H9 (cell line): Measurements from ENCODE around the gene MAPT. TPM values are rescaled to one million over a fixed set of nuclear protein-coding genes. Genes with fewer than 3 reads are reported as not detected.

Experiments used
- DNase-seq: peaks from one replicate; pipeline ENCODE4 v3.0.0-alpha.2; 2017
- H2AFZ ChIP-seq: one replicate; pipeline ENCODE4 v1.6.1; 2013; ENCODE audit warnings: mild to moderate bottlenecking, low read length, control low read depth, moderate library complexity
- H2AK5ac ChIP-seq: 2 replicates; pipeline ENCODE4 v1.6.1; 2013; ENCODE audit warnings: low read length, control low read depth, mixed read lengths; ENCODE audit not compliant: insufficient read length
- H2BK120ac ChIP-seq: one replicate; pipeline ENCODE4 v1.6.1; 2013; ENCODE audit warnings: low read depth, mild to moderate bottlenecking, low read length, control low read depth, inconsistent platforms; ENCODE audit not compliant: poor library complexity, severe bottlenecking
- H2BK12ac ChIP-seq: 2 replicates; pipeline ENCODE4 v1.6.1; 2013; ENCODE audit warnings: low read length, control low read depth, mixed read lengths, low read depth; ENCODE audit not compliant: insufficient read length
- H2BK15ac ChIP-seq: 2 replicates; pipeline ENCODE4 v1.6.1; 2013; ENCODE audit warnings: low read depth, low read length, control low read depth
- H2BK20ac ChIP-seq: one replicate; pipeline ENCODE4 v1.6.1; 2013; ENCODE audit warnings: low read depth, mild to moderate bottlenecking, low read length, control low read depth, inconsistent platforms; ENCODE audit not compliant: poor library complexity, severe bottlenecking
- H2BK5ac ChIP-seq: 2 replicates; pipeline ENCODE4 v1.6.1; 2013; ENCODE audit warnings: low read length, control low read depth, mixed read lengths; ENCODE audit not compliant: insufficient read length
- H3K14ac ChIP-seq: 2 replicates; pipeline ENCODE4 v1.6.1; 2013; ENCODE audit warnings: low read length, control low read depth; ENCODE audit not compliant: insufficient read depth
- H3K18ac ChIP-seq: 2 replicates; pipeline ENCODE4 v1.6.1; 2013; ENCODE audit warnings: low read depth, mild to moderate bottlenecking, mixed read lengths, low read length, control low read depth; ENCODE audit not compliant: insufficient read length
- H3K23ac ChIP-seq: 2 replicates; pipeline ENCODE4 v1.6.1; 2013; ENCODE audit warnings: low read length, control low read depth, mixed read lengths, low read depth; ENCODE audit not compliant: insufficient read length
- H3K23me2 ChIP-seq: 2 replicates; pipeline ENCODE4 v1.6.1; 2013; ENCODE audit warnings: low read depth, mild to moderate bottlenecking, mixed read lengths, low read length, control low read depth; ENCODE audit not compliant: insufficient read length, poor library complexity, severe bottlenecking
- H3K27ac ChIP-seq: 2 replicates; pipeline ENCODE4 v1.5.1; 2013; ENCODE audit warnings: low read length, control low read depth, mixed read lengths, low read depth; ENCODE audit not compliant: insufficient read length
- H3K27me3 ChIP-seq: 2 replicates; pipeline ENCODE4 v1.6.1; 2013; ENCODE audit warnings: low read length, control low read depth, inconsistent platforms; ENCODE audit not compliant: insufficient read depth
- H3K4ac ChIP-seq: 2 replicates; pipeline ENCODE4 v1.6.1; 2013; ENCODE audit warnings: low read depth, mild to moderate bottlenecking, control low read depth, inconsistent platforms, low read length, moderate library complexity
- H3K4me1 ChIP-seq: 2 replicates; pipeline ENCODE4 v1.6.1; 2013; ENCODE audit warnings: low read length, control low read depth, inconsistent platforms; ENCODE audit not compliant: insufficient read depth
- H3K4me2 ChIP-seq: 2 replicates; pipeline ENCODE4 v1.6.1; 2013; ENCODE audit warnings: low read length, control low read depth, mixed read lengths; ENCODE audit not compliant: insufficient read length, insufficient read depth
- H3K56ac ChIP-seq: 2 replicates; pipeline ENCODE4 v1.6.1; 2013; ENCODE audit warnings: low read depth, mild to moderate bottlenecking, mixed read lengths, low read length, control low read depth; ENCODE audit not compliant: insufficient read length
- H3K79me1 ChIP-seq: 2 replicates; pipeline ENCODE4 v1.6.1; 2013; ENCODE audit warnings: low read depth, mild to moderate bottlenecking, moderate library complexity, low read length, control low read depth, inconsistent platforms; ENCODE audit not compliant: insufficient read depth, poor library complexity, severe bottlenecking
- H3K79me2 ChIP-seq: 2 replicates; pipeline ENCODE4 v1.6.1; 2013; ENCODE audit warnings: low read length, control low read depth, inconsistent platforms; ENCODE audit not compliant: insufficient read depth
- H3K9ac ChIP-seq: 2 replicates; pipeline ENCODE4 v1.6.1; 2013; ENCODE audit warnings: low read length, control low read depth, mixed read lengths; ENCODE audit not compliant: insufficient read length; ENCODE audit errors: extremely low read depth
- H3K9me3 ChIP-seq: one replicate; pipeline ENCODE4 v1.6.1; 2013; ENCODE audit warnings: low read depth, low read length, inconsistent platforms; ENCODE audit not compliant: control insufficient read depth
- H3T11ph ChIP-seq: one replicate; pipeline ENCODE4 v1.6.1; 2013; ENCODE audit warnings: mild to moderate bottlenecking, low read length, control low read depth, inconsistent platforms
- H4K20me1 ChIP-seq: one replicate; pipeline ENCODE4 v1.6.1; 2013; ENCODE audit not compliant: control insufficient read depth, insufficient read length, insufficient read depth
- H4K5ac ChIP-seq: 2 replicates; pipeline ENCODE4 v1.6.1; 2013; ENCODE audit warnings: low read depth, mild to moderate bottlenecking, mixed read lengths, low read length, control low read depth; ENCODE audit not compliant: insufficient read length
- H4K8ac ChIP-seq: replicated peaks from 2 replicates; pipeline ENCODE4 v1.6.1; 2013; ENCODE audit warnings: low read length, control low read depth, mixed read lengths, low read depth; ENCODE audit not compliant: insufficient read length
- H4K91ac ChIP-seq: 2 replicates; pipeline ENCODE4 v1.6.1; 2013; ENCODE audit warnings: low read depth, mild to moderate bottlenecking, moderate library complexity, mixed read lengths, low read length, control low read depth; ENCODE audit not compliant: insufficient read length
- H3K27ac Mint-ChIP-seq, 3 experiments: 2 replicates in 2 of 3; 3 replicates in 1 of 3; pipeline ENCODE4 v1.8.0; 2020 to 2021; ENCODE audit warnings: mixed read lengths in 3 of 3, mild to moderate bottlenecking in 1 of 3, moderate library complexity in 1 of 3
- H3K27me3 Mint-ChIP-seq: 2 replicates; pipeline ENCODE4 v1.8.0; 2021; ENCODE audit warnings: low read depth, mild to moderate bottlenecking, moderate library complexity, mixed read lengths
- H3K36me3 Mint-ChIP-seq, 3 experiments: 2 replicates in 2 of 3; 3 replicates in 1 of 3; pipeline ENCODE4 v1.8.0; 2020 to 2021; ENCODE audit warnings: low read depth in 3 of 3, mixed read lengths in 3 of 3; ENCODE audit not compliant: insufficient read depth in 1 of 3
- H3K4me1 Mint-ChIP-seq, 2 experiments: 2 replicates each; pipeline ENCODE4 v1.8.0; 2020; ENCODE audit warnings: mixed read lengths in 2 of 2
- H3K4me3 Mint-ChIP-seq, 2 experiments: 2 replicates in 1 of 2; 3 replicates in 1 of 2; pipeline ENCODE4 v1.8.0; 2020 to 2021; ENCODE audit warnings: mild to moderate bottlenecking in 2 of 2, mixed read lengths in 2 of 2, moderate library complexity in 1 of 2
- H3K9me3 Mint-ChIP-seq, 2 experiments: 2 replicates in 1 of 2; 3 replicates in 1 of 2; pipeline ENCODE4 v1.8.0; 2020; ENCODE audit warnings: mild to moderate bottlenecking in 2 of 2, mixed read lengths in 2 of 2, moderate library complexity in 1 of 2
- WGBS: extraction: QIAGEN DNeasy Blood & Tissue Kit; methylation state at CpG from one replicate; pipeline ENCODE4 v1.1.7; 2013; ENCODE audit warnings: missing lambda C conversion rate, low lambda C conversion rate, mixed read lengths; ENCODE audit not compliant: insufficient read length; ENCODE audit errors: extremely low coverage; 5-methylcytosine and 5-hydroxymethylcytosine counted together
- total RNA-seq: library from RNA; stranded (reverse); gene quantifications from 2 replicates; pipeline ENCODE4 v1.2.1, GENCODE V29; 2021
- TF ChIP-seq, protein P1 (sequence below): fragments of 200-600 bp; sonication (generic); conservative IDR thresholded peaks from 3 replicates; pipeline ENCODE4 v1.8.0; 2021; ENCODE audit warnings: antibody characterized with exemption, mild to moderate bottlenecking

MAPT gene
- total RNA-seq, 1 experiment from 2014 or later = 1.6 TPM

- Mint-ChIP-seq H3K27ac (no peak overlapping the region), H3K9me3 (no peaks in the 10 kb centered on the region; a peak in 1 of 5 replicates), H3K4me3 (no peak overlapping the region), H3K4me1 (peaks cover 9 to 16% of the 10 kb centered on the region in 2 experiments), H3K36me3 (no peaks in the 10 kb centered on the region), H3K27me3 (no peaks in the 10 kb centered on the region; the same call in 1 of the 2 replicates)
- no peak overlapping the region for H3K9ac ChIP-seq
- no peaks in the 10 kb centered on the region for H3K27me3 ChIP-seq
- no peak overlapping the region for H4K5ac ChIP-seq
- no peak for DNase-seq
- no peak overlapping the region for H2AFZ ChIP-seq
- H3K23me2 ChIP-seq = no peaks in the 10 kb centered on the region
- no peak overlapping the region for H2BK15ac ChIP-seq
- no peak overlapping the region for H2AK5ac ChIP-seq
- no peaks in the 10 kb centered on the region for H3K4me1 ChIP-seq
- H2BK20ac ChIP-seq = no peak overlapping the region
- no peak overlapping the region for H3K27ac ChIP-seq
- no peak overlapping the region for H3K23ac ChIP-seq
- H3K79me1 ChIP-seq = no peaks in the 10 kb centered on the region
- H3T11ph ChIP-seq = no peak overlapping the region
- no peak overlapping the region for H3K4ac ChIP-seq
- no peak overlapping the region for H4K8ac ChIP-seq
- no peak overlapping the region for H2BK12ac ChIP-seq
- H3K79me2 ChIP-seq = no peaks in the 10 kb centered on the region
- H2BK120ac ChIP-seq = no peak overlapping the region
- WGBS = no CpG with 5 or more reads among the region's 13 CpGs
- H3K4me2 ChIP-seq = no peak overlapping the region
- H3K18ac ChIP-seq = no peak overlapping the region
- H3K14ac ChIP-seq = no peak overlapping the region
- H3K56ac ChIP-seq = no peak overlapping the region
- H4K20me1 ChIP-seq = no peaks in the 10 kb centered on the region
- H3K9me3 ChIP-seq = no peaks in the 10 kb centered on the region
- TF ChIP-seq, protein P1, sequence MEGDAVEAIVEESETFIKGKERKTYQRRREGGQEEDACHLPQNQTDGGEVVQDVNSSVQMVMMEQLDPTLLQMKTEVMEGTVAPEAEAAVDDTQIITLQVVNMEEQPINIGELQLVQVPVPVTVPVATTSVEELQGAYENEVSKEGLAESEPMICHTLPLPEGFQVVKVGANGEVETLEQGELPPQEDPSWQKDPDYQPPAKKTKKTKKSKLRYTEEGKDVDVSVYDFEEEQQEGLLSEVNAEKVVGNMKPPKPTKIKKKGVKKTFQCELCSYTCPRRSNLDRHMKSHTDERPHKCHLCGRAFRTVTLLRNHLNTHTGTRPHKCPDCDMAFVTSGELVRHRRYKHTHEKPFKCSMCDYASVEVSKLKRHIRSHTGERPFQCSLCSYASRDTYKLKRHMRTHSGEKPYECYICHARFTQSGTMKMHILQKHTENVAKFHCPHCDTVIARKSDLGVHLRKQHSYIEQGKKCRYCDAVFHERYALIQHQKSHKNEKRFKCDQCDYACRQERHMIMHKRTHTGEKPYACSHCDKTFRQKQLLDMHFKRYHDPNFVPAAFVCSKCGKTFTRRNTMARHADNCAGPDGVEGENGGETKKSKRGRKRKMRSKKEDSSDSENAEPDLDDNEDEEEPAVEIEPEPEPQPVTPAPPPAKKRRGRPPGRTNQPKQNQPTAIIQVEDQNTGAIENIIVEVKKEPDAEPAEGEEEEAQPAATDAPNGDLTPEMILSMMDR = no peak
- no peak overlapping the region for H2BK5ac ChIP-seq
- no peak overlapping the region for H4K91ac ChIP-seq
Observed at GRCh38 chr17:45997166-45997565, 102.8 kb downstream of the MAPT start.
